Measurements from ENCODE around the gene SUSD5.

Gene SUSD5

GRCh38 chr3:33218446-33219174, at the start of gene SUSD5:
SUSD5 (minus strand) TSS chr3:33218810; CDS start chr3:33218797, 13 bp downstream.
- no peak for DNase-seq

- DNase-seq = no peak
These were observed 41.5 kb upstream of the SUSD5 start for GRCh38 chr3:33260104-33260503.

GRCh38 chr3:33256249-33256648, 37.6 kb upstream of the SUSD5 start:
- DNase-seq = no peak

GRCh38 chr3:33250712-33251111, 32.1 kb upstream of the SUSD5 start:
- DNase-seq = no peak

- no peak for DNase-seq
These were observed 28.2 kb upstream of the SUSD5 start for GRCh38 chr3:33246786-33247185.

GRCh38 chr3:33240261-33240660, 21.7 kb upstream of the SUSD5 start:
- DNase-seq = no peak

- no peak for DNase-seq
These were observed 20.3 kb upstream of the SUSD5 start for GRCh38 chr3:33238923-33239322.

GRCh38 chr3:33237439-33237838, 18.8 kb upstream of the SUSD5 start:
- no peak for DNase-seq

- DNase-seq = no peak
These were observed 17.4 kb upstream of the SUSD5 start for GRCh38 chr3:33236005-33236404.

- no peak for DNase-seq
These were observed 15.3 kb upstream of the SUSD5 start for GRCh38 chr3:33233884-33234283.

GRCh38 chr3:33231756-33232465, 13.3 kb upstream of the SUSD5 start:
- no peak for DNase-seq

- no peak for DNase-seq
These were observed 11.3 kb upstream of the SUSD5 start for GRCh38 chr3:33229947-33230346.

- no peak for DNase-seq
These were observed 10.5 kb upstream of the SUSD5 start for GRCh38 chr3:33229066-33229465.

- DNase-seq = no peak
These were observed 2.6 kb upstream of the SUSD5 start for GRCh38 chr3:33221241-33221640.

- DNase-seq = no peak
These were observed 521 bp upstream of the SUSD5 start for GRCh38 chr3:33219175-33219487.

- no peak for DNase-seq
These were observed 654 bp downstream of the SUSD5 start for GRCh38 chr3:33217866-33218445.

GRCh38 chr3:33215739-33216138, 2.9 kb downstream of the SUSD5 start:
- no peak for DNase-seq

GRCh38 chr3:33212406-33212805, 6.2 kb downstream of the SUSD5 start:
- DNase-seq = no peak

GRCh38 chr3:33211444-33211843, 7.2 kb downstream of the SUSD5 start:
- DNase-seq = no peak

- no peak for DNase-seq
These were observed 9.3 kb downstream of the SUSD5 start for GRCh38 chr3:33209357-33209756.

GRCh38 chr3:33202711-33203457, 15.7 kb downstream of the SUSD5 start:
- no peak for DNase-seq

- no peak for DNase-seq
These were observed 17.4 kb downstream of the SUSD5 start for GRCh38 chr3:33201195-33201594.

- no peak for DNase-seq
These were observed 22.1 kb downstream of the SUSD5 start for GRCh38 chr3:33196538-33196937.

GRCh38 chr3:33194303-33194702, 24.3 kb downstream of the SUSD5 start:
- no peak for DNase-seq

Measured in NCI-H187 treated with DMSO at 0.1 percent for 48 hours (cell line).